WERI-Rb-1 (cell line): ENCODE measurements around the gene CCDC78.

ENCODE experiments used
- DNase-seq: peaks from one replicate; pipeline ENCODE4 v3.0.0-alpha.2; 2020
- H3K27ac ChIP-seq: fragments of 250-450 bp; sonication (Bioruptor Pico); 2 replicates; pipeline ENCODE4 v1.5.1; 2020; ENCODE audit warnings: mild to moderate bottlenecking, moderate library complexity
- H3K27me3 ChIP-seq: fragments of 250-450 bp; sonication (Bioruptor Pico); 2 replicates; pipeline ENCODE4 v1.5.1; 2021; ENCODE audit warnings: mild to moderate bottlenecking, low read depth, moderate library complexity; ENCODE audit not compliant: insufficient read depth, severe bottlenecking
- H3K36me3 ChIP-seq: fragments of 250-450 bp; sonication (Bioruptor Pico); 2 replicates; pipeline ENCODE4 v1.5.1; 2020; ENCODE audit warnings: mild to moderate bottlenecking, moderate library complexity
- H3K4me3 ChIP-seq: 2 replicates; pipeline ENCODE4 v1.5.1; 2011; ENCODE audit warnings: low read depth, mild to moderate bottlenecking, control low read depth, low read length
- H3K9me3 ChIP-seq: fragments of 250-450 bp; sonication (Bioruptor Pico); 2 replicates; pipeline ENCODE4 v1.5.1; 2021; ENCODE audit warnings: mild to moderate bottlenecking, moderate library complexity; ENCODE audit not compliant: severe bottlenecking
- CTCF ChIP-seq: IDR thresholded peaks from 2 replicates; pipeline ENCODE4 v1.5.1; 2011; ENCODE audit warnings: low read depth, mild to moderate bottlenecking, control low read depth, inconsistent platforms, low read length

Gene CCDC78

GRCh38 chr16:674214-674881, 51.9 kb downstream of the CCDC78 start:
- Histone ChIP-seq H3K27ac (no peak overlapping the region), H3K9me3 (no peaks in the 10 kb centered on the region), H3K36me3 (peaks cover 47% of the 10 kb centered on the region), H3K27me3 (no peaks in the 10 kb centered on the region), H3K4me3 (no peak overlapping the region)
- DNase-seq: no peak
- no peak for TF ChIP-seq CTCF

- TF ChIP-seq CTCF: no peak
- Histone ChIP-seq H3K36me3 (peaks cover 54% of the 10 kb centered on the region), H3K27me3 (no peaks in the 10 kb centered on the region), H3K27ac (no peak overlapping the region), H3K4me3 (no peak overlapping the region), H3K9me3 (no peaks in the 10 kb centered on the region)
- no peak for DNase-seq
Observed at GRCh38 chr16:673399-673991, 52.7 kb downstream of the CCDC78 start.

- H3K36me3 ChIP-seq: peaks cover 59% of the 10 kb centered on the region
- H3K9me3 ChIP-seq: no peaks in the 10 kb centered on the region
- no peaks in the 10 kb centered on the region for H3K27me3 ChIP-seq
- no peak for DNase-seq
- no peak for TF ChIP-seq CTCF
- H3K4me3 ChIP-seq: no peak overlapping the region
- no peak overlapping the region for H3K27ac ChIP-seq
Observed at GRCh38 chr16:672851-673250, 53.4 kb downstream of the CCDC78 start.
